GM12872 (cell line): ENCODE measurements around the gene C2orf76.

Experiments
- TF ChIP-seq, protein P1 (sequence below): IDR thresholded peaks from 3 replicates; pipeline ENCODE4 v1.5.1; 2011; ENCODE audit warnings: low read depth, mild to moderate bottlenecking, low read length, moderate library complexity; ENCODE audit not compliant: insufficient read depth

C2orf76 gene

DNA sequence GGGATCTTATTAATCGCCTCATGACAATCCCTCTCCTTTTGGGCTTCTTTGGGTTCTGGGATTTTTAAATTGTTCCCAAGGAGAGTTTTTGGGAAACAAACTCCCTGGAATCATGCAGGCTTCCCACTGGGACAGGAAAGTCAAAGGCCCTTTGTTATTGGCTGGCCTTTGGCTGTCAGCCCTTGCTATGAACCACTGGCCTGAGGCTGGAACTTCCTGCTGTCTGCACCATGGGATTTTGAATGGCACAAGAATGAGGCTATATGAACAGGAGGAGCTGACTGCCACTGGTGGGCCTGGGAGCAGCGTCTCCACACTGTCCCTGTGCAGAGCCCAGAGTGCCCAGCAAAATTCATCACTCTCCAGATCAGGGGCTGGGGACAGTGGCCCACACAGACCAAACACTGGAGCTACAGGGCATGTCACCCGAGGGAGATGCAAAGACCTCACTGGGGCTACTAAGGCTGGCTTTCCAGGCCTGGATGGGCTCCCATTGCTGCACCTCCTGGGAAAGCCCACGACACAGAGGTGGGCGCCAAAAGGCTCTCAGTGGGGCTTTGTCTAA, 107.3 kb downstream of the C2orf76 start:
- TF ChIP-seq, protein P1, sequence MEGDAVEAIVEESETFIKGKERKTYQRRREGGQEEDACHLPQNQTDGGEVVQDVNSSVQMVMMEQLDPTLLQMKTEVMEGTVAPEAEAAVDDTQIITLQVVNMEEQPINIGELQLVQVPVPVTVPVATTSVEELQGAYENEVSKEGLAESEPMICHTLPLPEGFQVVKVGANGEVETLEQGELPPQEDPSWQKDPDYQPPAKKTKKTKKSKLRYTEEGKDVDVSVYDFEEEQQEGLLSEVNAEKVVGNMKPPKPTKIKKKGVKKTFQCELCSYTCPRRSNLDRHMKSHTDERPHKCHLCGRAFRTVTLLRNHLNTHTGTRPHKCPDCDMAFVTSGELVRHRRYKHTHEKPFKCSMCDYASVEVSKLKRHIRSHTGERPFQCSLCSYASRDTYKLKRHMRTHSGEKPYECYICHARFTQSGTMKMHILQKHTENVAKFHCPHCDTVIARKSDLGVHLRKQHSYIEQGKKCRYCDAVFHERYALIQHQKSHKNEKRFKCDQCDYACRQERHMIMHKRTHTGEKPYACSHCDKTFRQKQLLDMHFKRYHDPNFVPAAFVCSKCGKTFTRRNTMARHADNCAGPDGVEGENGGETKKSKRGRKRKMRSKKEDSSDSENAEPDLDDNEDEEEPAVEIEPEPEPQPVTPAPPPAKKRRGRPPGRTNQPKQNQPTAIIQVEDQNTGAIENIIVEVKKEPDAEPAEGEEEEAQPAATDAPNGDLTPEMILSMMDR, result no peak

DNA sequence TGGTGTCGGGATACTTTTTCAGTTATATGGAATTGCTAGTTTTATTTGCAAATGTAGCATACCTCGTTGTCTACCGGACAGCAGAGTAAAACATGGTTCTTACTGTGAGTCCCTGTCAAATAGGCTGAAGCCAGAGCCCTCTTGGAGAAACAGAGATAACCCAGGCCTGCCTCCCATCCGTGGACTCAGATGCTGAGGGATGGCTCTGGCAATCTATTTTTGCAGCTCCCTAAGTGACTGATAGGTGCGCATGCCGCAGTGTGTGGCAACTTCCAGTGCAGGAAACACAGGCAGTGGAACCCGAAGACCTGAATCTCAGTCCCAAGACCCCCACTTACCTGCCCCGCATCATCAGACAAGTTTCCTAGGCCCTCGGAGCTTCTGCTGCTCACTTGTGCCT, 109.4 kb downstream of the C2orf76 start:
- TF ChIP-seq, protein P1, result no peak

DNA sequence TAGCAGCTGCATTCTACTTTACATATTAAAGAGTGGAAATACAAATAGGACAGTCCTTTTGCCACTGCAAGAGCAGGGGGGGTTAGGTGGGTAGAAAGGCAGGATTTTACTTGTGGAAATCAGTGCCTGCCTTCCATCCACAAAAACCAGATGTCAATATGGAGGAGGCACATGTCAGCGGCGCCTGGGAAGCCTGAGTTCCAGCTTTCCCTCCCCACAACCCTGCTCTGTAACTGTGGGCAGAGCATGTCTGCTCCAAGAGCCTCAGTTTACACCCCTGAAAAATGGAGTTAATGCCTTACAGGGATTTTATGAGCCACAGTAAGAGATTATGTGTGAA, 110.1 kb downstream of the C2orf76 start:
- TF ChIP-seq, protein P1, result no peak

DNA sequence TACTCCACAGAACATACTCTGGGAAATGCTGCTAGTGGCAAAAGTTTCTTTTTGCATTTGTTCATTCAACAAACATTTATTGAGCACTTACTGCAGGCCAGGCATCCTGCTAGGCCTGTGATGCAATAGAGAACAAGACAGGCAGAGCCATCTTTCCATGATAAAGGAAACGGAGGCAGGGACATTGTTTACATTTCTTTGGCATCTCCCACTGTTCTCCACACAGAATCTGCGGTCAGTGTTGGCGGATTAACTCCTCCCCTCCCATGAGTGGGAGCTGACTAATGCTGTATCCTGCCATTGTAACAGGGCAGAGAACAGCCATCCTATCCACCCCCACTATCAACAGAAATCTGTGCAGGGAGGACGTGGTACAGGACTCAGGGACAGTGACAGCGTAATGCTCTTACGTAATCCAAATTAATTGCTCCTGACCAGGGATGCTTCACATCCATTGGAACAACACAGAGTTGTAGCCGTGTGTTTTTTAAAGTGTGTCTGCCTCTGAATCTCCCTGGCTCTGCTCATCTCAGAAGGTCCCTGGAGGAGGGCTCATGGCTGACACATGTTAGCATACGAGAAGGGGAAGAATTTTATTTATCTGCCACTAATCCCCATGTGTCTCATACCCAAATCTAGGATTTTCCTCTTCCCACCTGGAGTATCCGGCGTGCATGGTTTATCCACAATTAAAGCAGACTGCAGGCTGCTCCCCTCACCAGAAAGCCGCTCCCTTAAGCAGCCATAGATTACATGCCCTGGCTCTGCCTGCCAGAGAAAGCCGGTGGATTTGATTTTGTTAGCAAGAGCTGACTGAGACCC, 110.7 kb downstream of the C2orf76 start:
- TF ChIP-seq, protein P1, result no peak

DNA sequence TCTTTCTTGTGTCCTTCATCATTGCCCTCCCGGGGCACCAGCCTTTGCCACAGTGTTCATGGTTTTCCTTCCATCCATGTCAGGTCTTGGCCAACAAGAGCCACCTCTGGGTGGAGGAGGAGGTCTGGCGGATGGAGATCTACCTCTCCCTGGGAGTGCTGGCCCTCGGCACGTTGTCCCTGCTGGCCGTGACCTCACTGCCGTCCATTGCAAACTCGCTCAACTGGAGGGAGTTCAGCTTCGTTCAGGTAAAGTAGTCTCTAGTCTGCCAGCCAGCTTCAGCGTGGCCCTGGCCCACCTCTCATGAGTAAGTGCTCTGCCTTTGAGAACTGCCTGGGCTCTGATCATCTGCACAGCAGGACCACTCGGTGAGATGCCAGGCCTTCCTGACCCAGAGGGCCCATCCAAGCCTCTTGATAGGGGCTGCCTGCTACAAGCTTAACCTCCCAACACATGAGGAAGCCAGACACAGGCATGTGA, 112.0 kb downstream of the C2orf76 start:
- TF ChIP-seq, protein P1, result no peak

DNA sequence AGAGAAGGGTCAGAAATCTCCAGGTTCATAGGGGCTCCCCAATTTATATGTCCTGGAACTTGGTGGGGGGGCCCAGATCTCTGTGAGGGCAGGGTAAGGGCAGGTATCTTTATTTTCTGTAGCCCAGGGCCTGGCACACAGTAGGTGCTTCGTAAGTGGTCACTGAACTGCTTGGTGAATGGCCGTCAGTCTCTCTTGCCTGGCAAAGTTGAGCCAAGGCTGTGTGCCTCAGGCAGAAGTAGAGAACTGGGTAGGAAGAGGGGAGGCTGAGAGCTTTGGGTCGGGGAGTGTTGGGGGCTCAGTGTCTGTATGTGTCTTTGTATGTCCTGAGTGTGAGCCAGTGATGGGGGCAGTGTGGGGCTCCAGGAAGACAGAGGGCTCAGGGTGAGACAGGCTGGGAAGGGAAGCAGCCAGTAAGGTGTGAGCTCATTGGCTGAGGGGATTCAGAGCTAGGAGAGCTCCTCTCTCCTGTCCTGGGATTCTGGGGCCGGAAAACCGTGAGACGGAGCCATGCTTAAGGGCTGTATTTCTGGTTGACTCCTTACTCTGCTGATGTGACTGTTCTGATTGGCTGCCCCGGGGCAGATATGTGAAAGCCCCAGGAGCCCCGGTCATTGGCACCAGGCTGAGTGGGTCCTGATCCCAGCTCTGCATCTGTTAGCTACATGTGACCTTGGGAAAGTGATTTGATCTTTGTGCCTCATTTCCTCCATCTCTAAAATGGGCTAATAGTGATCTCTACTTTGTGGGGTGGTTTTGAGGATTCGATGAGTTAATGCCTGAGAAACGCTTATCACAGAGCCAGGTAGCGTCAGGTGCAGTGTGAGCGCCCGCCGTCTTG, 112.7 kb downstream of the C2orf76 start:
- TF ChIP-seq, protein P1, result no peak

DNA sequence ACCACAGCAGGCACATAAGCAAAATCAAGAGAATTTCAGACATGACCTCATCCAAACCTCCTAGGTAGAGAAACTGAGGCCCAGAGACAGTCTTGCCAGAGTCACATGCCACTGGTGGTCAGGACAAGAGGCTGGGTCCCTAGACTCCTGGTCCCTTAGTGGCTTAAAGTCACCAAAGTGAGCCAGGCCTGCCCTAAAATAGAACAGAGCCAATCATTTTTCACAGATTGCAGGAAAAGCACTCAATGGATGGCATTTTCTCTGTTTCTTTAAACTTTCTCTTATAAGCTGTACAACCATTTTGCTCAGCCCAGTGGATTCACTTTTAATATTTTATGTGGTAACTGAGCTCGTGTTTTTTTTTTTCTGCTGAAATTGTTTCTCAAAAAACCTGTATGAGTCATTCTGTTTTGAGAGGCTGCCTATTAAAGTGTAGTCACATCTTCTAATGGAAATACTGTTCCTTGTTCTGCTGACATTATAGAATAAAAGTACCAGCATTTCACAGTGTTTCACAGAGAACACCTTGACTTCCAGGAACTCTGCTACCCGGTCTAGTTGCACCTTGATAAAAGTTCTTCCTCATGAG, 113.4 kb downstream of the C2orf76 start:
- TF ChIP-seq, protein P1, result no peak
